Amygdala (tissue), 56 donors: ENCODE data around the gene PLA2G2F.

ENCODE experiments used
- DNase-seq, 56 donors: peaks; one replicate each; lab custom pipeline; 2025; lab: John Stamatoyannopoulos, UW

Gene PLA2G2F

DNA sequence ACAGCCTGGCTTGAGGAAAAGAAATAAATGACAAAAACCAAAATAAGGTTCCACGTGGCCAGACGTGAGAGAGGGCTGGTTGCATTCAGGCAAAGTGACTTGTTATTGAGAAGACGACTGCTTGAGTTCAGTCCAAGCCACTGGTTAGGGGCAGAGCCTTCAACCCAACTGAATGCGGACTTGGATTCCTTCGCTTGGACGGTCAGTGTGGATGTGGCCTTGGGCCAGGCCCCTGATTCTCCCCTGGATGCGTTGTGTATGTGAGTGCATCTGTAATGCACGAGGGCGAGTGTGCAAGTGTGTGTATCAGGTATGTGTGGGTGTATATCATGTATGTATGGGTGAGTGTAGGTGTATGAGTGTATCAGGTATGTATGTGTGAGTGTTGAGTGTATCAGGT is 1.9 kb downstream of the PLA2G2F start:
- DNase-seq, result no peak

DNA sequence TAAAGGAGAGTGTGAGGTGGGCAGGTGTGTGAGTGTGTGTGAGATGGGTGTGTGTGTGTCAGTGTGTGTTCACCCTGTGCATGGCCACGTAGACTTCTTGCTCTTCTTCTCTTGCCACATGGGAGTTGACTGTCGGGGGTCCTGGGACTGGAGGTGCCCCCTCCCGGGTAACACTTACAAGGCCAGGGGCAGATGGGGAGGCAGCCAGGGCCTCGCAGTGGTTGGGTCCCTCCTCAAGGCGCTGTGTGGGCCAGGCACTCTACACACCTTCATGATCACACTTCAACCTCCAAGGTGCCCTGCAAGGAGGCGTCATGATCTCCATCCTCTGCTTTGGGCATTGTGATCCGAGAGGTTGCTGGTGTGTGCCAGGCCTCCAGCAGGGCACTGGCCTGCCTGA is 2.3 kb downstream of the PLA2G2F start:
- no peak for DNase-seq

DNA sequence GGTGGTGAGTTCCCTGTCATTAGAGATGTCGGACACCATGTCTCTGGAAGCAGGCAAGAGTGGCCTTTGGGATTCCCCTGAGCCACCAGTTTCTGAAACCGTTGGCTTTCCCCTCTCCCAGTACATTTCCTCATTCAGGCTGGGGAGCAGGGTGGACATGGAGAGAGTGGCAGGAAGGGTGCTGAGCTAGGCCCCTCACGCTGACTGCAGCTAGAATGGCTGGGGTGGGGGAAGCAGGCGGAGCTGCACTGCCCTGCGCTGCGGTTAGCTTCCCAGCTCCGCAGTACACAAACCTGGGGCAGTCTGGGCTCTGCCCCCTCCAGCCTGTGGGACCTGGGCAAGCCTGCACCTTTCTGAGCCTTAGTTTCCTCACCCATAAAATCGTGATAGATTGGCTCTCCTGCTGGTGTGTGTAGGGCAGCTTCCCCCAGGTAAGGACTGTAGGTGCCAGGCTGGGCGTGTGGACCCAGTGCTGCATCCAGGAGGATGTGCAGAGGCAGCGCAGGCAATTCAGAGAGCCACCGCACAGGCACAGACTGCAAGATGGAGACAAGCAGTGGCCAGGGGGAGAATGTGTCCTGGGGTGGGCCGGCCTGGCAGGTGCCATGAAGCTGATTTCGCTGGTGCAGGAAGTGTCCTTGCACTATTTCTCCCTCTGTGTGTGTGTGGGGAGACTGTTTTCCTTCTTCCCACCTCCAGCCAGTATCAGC is 3.0 kb downstream of the PLA2G2F start:
- no peak for DNase-seq

DNA sequence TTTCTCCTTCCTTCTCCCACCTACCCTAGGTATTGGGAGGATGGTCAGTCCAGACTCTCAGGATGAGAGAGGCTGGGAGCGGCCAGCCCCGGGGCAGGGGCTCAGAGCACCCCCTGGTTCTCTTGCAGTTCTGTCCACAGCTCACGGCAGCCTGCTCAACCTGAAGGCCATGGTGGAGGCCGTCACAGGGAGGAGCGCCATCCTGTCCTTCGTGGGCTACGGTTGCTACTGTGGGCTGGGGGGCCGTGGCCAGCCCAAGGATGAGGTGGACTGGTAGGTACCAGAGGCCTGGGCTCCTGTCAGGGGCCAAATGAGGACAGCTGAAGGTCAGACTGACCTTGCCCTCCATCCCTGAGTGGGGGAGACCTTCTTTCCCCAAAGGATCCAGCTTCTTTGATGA is 4.2 kb downstream of the PLA2G2F start:
- DNase-seq, result no peak

DNA sequence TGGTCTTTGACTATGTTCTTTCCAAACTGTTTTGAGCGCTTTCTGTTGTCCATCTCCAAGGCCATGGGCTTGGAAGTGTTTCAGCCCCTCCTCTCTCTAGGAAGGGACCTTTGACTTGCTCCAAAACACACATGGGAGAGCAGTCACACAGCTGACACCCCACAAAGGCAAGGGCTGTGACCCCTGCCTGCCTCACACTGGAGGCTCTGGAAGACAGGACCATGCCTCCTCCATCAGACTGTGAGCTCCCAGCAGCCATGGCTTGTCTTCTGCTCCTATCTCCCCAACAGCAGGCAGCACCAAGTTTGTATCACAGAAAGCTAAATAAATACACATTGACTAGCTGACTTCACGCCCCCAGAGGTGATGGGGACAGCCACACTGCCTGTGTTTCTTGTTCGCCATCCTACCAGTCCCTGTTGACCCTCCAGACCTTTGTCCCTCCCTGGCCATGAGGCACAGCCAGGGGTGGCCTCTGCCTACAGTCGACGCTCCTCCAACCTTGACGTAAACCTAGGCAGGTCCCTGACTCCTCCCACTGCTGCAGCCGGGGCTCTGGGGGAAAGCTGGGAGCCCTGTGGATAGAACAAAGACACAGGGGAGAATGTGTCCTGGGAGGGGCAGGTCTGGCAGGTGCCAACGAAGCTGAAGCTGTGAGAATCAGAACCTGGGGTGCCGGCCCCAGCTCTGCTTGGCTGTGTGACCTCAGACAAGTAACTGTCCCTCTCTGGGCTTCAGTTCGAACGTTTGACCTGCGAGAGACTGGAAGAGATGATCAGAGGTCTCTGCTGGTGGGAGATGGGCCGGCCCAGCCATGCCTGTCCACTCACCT is 4.8 kb downstream of the PLA2G2F start:
- no peak for DNase-seq

DNA sequence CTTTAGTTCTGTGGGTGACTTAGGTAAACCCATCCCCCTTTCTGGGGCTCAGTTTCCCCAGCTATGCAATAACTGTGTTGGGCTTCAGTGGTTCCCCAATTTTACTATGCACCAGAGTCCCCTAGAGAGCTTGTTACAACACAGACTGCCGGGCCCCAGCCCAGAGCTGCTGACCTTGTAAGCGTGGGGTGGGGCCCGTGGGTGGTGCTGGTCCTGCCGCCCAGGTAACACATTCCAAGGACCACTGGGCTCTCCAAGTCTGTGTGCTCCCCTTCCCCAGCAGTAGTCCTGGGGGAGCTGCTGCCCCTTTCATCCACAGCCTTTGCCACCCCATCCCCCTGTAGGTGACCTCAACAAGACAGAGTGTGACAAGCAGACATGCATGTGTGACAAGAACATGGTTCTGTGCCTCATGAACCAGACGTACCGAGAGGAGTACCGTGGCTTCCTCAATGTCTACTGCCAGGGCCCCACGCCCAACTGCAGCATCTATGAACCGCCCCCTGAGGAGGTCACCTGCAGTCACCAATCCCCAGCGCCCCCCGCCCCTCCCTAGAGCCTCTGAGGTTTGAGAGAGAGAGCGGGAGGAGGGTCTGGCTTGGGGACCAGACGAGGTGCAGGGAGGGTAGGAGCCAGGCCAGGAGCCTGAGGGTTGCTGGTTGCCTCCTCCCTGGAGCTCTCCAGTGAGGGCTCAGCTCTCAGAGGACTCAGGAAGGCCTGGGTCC is 8.9 kb downstream of the PLA2G2F start:
- DNase-seq, result no peak

DNA sequence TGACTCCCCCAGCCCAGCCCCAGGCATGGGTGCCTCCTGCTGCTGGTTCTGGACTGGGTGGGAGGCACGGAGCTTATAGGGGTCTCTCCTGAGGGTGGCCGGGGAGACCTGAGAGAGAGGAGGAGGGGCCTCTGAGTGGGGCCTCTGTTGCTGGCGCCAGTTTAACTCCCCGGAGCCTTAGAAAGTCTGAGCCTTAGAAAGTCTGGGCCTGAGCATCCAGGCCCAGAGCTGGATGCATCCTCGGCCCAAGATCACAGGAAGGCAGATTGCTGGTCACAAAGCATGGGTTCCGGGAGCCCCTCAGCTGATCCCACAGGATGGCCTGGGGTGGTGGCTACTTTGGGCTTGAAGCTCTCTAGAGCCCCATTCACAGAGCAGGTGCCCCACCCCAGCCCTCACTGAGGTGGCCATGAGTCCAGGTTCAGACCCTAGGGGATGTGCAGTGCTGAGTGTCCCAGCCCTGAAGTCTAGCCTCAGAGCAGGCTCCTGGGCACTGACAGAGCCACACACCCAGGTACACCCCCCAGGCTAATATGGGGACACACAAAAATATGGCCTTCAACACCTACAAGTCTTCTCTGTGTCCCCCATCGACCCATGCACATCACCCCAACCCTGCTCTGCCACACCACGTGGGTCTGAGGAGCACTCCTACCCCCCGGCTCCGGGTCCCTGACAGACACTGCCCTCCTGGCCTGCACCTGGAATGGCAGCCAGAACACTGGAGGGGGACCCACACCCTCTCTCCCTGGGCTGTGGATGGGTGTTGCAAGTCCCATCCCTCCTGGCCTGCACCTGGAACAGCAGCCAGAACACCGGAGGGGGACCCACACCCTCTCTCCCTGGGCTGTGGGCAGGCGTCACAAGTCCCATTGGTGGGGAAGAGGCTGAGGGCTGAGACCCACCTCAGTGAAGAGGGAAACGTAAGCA is 9.7 kb downstream of the PLA2G2F start:
- no peak for DNase-seq

DNA sequence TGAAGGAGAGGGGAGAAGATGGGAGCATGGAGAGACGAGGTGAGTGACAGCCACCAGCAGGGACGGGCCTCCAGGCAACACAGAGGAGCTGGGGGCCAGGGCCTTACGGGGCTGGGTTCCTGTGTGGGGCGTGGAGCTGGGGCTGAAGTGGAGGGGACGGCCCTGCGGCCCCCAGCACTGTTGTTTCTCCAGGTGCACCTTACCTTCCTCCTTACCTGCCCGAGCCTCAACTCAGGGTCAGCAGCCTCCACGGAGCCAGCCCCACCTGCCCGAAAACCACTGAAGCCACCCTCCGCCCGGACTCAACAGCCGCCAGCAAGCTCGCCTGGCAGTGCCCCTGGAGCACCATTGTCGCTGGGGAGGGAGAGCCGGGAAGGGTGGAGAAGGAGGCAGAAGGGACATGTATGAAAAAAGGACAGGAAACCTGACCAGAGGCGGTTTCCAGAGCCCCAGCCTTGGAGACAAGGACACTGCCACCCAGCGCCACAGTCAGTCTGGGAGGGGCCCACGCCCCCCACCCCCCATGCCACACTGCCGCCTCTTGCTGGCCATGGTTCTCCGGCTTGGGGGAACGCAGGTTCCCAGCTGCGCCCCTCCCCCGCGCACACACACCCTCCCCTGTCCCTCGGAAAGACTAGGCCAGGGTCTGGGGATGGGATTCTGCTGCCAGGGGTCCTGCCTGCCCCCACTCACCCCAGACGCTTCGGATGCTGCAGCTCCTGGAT is 10.6 kb downstream of the PLA2G2F start:
- no peak for DNase-seq

DNA sequence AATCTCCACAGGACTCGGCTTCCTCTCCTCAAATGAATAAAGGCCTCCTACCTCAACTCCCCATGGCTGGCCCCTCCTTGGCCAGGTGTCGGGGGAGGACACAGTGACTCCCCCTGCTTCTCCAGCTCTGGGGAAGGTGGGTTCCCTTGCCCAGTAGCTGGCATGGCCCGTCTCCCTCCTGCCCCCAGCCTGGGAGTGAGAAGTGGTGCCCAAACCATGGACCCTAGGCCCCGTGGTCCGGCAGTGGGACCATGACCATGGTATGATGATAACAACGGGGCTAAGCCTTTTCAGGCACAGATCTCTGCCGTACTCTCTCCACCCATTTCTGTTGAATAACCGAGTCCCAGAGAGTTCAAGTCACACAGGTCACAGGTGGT is 11.2 kb downstream of the PLA2G2F start:
- no peak for DNase-seq

DNA sequence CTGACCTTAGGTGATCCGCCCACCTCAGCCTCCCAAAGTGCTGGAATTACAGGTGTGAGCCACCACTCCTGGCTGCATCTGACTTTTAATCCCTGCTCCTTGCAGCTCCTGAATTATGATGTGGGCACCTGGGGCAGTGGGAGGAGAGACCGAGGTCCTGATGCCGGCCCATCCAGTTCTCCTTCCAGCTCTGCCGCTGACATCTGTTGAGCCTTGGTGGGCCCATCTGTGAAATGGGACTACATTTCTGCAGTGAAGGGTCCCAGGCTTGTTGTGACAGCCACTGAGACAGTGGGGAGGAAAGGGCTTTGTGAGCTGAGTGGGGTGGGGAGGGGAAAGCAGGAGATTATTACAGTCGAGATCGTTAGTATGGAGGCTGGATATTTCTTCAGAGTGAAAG is 11.8 kb downstream of the PLA2G2F start:
- DNase-seq, result no peak

DNA sequence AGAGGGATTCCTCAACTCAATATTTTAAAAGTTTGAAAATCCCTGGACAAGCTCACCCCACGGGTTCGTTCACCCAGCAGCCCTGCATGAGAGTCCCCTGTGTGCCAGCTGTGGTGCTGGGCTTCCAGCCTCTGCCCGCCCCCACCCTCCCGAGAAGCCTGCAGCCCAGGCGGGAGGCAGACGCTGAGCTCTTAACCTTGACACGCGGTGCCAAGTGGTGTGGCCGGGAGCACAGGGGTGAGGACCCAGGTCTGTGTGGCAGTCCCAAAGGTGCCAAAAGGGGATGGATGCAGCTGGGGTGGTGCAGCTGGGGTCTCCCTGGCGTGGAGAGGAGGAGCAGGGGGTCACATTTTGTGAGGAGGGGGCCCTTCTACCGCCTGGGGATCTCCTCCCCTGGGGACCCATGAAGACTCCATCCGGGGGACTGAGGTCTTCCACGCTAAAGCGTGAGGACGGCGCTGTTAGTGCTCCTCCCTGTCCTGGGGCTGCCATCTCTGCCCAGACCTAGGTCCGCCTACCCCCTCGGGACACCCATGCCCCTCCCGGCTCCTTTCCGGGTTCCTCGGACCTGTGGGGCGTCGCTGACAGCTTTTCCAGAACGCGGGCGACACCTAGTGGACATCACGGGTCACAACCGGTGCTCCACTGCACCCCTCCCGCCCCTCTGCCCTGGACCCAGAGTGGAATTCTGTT is 12.9 kb downstream of the PLA2G2F start:
- DNase-seq, result peak in 52 of 56 donors; percentile 11 to 84 (median 62)

DNA sequence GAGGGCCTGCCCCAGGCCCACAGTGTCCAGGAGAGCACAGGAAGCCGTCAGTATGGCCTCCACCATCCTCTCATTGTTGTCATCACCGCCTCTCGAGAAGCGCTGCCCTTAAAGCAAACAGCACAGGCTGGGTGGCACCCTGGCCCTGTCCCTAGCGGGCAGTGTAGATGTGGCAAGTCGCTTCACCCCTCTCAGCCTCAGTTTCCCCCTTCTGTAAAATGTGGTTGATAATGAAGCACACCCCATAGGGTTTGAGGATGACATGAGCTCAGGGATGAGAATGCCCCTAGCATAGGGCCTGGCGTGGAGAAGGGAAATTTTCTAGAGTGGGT is 13.4 kb downstream of the PLA2G2F start:
- no peak for DNase-seq

DNA sequence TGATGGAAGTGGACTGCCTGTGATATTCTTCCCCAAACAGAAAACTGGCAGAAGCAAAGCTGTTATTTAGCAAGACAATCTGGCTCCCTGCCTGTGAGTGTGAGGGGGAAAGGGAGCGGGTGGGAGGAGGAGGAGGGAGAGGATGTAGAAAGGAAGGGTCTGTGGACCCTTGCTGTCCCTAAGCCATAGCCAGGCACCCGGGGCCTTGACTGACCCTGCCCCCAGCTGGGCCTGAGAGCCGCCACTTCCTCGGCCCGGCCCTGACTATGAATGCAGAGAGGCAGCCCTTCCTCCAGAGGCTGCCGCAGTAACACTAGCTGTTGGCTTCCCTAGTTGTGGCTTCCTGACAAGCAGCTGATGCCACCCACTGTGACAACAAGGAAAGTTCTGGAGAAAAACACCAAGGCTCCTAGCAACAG is 13.9 kb downstream of the PLA2G2F start:
- DNase-seq, result peak in 49 of 56 donors; percentile 14 to 82 (median 53)

DNA sequence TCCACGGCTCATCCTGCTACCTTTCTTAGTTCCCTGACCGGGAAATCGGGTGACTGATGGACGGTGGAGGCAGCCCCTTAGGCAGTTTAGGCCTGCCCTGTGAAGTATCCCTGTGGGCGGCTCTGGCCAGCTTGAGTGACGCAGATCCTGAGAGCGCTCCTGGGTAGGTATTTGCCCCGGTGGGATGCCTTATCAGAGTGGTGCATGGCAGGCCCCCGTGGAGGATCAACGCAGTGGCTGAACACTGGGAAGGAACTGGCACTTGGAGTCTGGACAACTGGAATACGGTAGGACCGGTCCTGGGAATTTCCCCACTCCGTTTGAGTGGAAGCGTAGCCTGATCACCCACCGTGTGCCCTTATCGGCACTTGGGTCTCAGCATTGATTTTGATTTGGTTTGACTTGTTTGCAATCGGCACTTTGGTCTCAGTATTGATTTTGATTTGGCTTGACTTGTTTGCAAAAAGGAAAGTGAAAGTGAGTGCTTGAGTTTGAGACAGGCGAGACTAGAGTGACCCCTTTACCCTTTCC is 15.2 kb downstream of the PLA2G2F start:
- no peak for DNase-seq

DNA sequence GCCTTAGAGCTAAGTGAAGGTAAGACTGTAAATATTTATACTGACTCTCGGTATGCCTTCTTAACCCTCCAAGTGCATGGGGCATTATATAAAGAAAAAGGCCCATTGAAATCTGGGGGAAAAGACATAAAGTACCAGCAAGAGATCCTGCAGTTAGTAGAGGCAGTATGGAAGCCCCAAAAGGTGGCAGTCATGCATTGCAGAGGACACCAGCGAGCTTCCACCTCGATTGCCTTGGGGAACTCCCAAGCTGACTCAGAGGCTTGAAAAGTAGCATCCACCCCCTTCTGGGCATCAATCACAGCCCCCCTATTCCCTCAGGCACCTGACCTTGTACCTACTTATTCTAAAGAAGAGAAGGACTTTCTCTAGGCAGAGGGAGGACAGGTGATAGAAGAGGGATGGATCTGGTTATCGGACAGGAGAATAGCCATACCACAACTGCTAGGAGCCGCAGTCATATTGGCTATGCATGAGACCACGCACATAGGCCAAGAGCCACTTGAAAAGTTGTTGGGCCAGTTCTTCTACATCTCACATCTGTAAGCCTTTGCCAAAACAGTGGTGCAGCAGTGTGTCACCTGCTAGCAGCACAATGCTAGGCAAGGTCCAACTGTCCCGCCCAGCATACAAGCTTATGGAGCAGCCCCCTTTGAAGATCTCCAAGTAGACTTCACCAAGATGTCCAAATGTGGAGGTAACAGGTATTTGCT is 19.4 kb downstream of the PLA2G2F start:
- DNase-seq, result no peak

DNA sequence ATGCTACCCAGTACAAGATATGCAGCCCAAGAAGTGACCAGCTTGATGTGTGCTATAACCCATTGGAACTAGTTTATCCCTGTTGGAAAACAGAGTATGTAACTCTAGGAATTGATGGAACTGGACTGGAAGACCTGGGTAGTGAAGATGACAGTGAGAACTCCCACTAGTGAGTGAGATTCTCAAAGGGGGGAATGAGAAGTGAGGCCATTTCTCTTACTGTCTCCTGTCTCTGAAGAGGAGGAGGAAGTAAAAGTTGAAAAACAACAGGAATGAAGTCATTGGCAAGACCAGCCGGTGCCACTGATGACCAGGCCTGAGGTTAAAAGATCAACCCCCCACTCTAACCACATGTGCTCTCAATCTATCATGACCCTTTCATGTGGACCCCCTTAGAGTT is 20.9 kb downstream of the PLA2G2F start:
- DNase-seq, result no peak

DNA sequence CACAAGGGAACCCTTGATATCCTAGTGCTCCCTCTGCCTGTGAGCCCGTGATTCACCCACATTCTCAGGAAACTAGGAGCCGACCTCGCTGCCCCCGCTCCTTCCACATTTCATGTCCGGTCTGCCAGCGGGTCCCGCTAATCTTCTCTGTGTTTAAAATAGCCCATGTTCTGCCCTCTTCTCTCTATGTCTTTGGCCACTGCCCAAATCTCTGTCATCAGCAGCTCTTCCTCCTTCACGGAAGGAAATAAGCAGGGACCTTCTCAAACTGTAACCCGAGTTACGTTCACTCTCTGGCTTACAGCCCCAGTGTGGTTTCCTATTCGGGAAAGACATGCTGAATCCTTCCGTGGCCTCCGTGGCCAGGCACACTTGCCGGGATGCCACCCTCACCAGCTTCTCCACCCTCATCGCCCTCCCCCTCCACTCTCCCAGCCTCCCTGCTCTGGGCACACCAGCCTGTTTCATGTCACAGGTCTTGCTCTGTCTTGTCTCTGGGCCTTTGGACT is 25.6 kb downstream of the PLA2G2F start:
- peak in 15 of 56 donors; percentile 14 to 65 (median 37) for DNase-seq

DNA sequence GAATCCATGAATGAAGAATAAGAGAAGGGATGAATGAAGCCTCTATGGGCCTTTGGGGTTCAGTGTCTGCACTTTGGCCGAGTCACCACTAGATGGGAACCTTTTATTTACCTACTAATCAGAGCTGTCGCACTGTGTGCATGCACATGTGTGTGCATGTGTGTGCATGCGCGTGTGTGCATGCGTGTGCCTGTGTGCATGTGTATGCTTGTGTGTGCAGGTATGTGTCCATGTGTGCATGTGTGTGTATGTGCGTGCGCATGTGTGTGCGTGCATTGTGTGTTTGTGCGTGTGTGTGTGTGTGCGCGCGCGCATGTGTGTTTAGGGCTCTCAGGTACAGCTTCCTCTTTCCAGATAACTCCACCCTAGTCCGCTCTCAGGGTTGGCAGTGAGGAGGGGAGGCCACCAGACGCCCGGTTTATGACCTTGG is 26.4 kb downstream of the PLA2G2F start:
- DNase-seq, result no peak
